H1 (cell line): ENCODE data around the gene QRICH1. TPM values are rescaled to one million over a fixed set of nuclear protein-coding genes. Genes with fewer than 3 reads are reported as not detected.

Experiments used
- CTCF ChIA-PET: fragments of 300-600 bp; sonication (Branson Sonifier 250); formaldehyde crosslinking; loops from one replicate; lab custom pipeline; 2021; ENCODE audit not compliant: partially characterized antibody; lab: Charles Lee
- POLR2A ChIA-PET: fragments of 300-600 bp; sonication (Branson Sonifier 250); formaldehyde crosslinking; loops from one replicate; lab custom pipeline; 2021; ENCODE audit warnings: inconsistent platforms; ENCODE audit not compliant: partially characterized antibody; lab: Charles Lee
- DNase-seq, 2 experiments: peaks; one replicate each; pipeline versions ENCODE4 v3.0.0 to v3.0.0-alpha.2; 2010 to 2022; ENCODE audit warnings: low spot score in 2 of 2, low read depth in 1 of 2, mixed read lengths in 1 of 2
- FAIRE-seq: peaks from 2 replicates; lab custom pipeline; 2011; peaks lifted over from hg19 to GRCh38; lab: Jason Lieb, UNC
- H2AFZ ChIP-seq: 2 replicates; pipeline ENCODE4 v1.8.1; 2012; ENCODE audit warnings: low read length, inconsistent platforms
- H2AK5ac ChIP-seq: 2 replicates; pipeline ENCODE4 v1.6.1; 2013; ENCODE audit warnings: low read depth, low read length
- H2BK120ac ChIP-seq: replicated peaks from 2 replicates; pipeline ENCODE3; 2013; ENCODE audit warnings: low read depth, low read length, inconsistent platforms
- H2BK12ac ChIP-seq: 2 replicates; pipeline ENCODE4 v1.6.1; 2013; ENCODE audit warnings: low read depth, low read length
- H2BK15ac ChIP-seq: 2 replicates; pipeline ENCODE4 v1.6.1; 2013; ENCODE audit warnings: low read length
- H2BK20ac ChIP-seq: 2 replicates; pipeline ENCODE4 v1.6.1; 2013; ENCODE audit warnings: low read length
- H2BK5ac ChIP-seq: 2 replicates; pipeline ENCODE4 v1.6.1; 2013; ENCODE audit warnings: low read depth, low read length
- H3K14ac ChIP-seq: 2 replicates; pipeline ENCODE4 v1.6.1; 2013; ENCODE audit warnings: inconsistent platforms; ENCODE audit not compliant: insufficient read length
- H3K18ac ChIP-seq: 2 replicates; pipeline ENCODE4 v1.6.1; 2013; ENCODE audit warnings: low read length; ENCODE audit errors: extremely low read depth
- H3K23ac ChIP-seq: 2 replicates; pipeline ENCODE4 v1.6.1; 2013; ENCODE audit warnings: inconsistent platforms; ENCODE audit not compliant: insufficient read length
- H3K23me2 ChIP-seq: 2 replicates; pipeline ENCODE4 v1.6.1; 2013; ENCODE audit warnings: low read depth, low read length
- H3K27ac ChIP-seq: 2 replicates; pipeline ENCODE4 v1.6.1; 2011; ENCODE audit warnings: low read depth, low read length, inconsistent platforms
- H3K27me3 ChIP-seq, 4 experiments: replicated peaks in 1 of 4; 1 replicate in 1 of 4; 2 replicates in 3 of 4; pipeline versions ENCODE4 v1.6.1 to v1.8.1; 2011 to 2013; ENCODE audit warnings: low read length in 3 of 4, mild to moderate bottlenecking in 3 of 4, inconsistent platforms in 2 of 4, mixed read lengths in 2 of 4, moderate library complexity in 1 of 4; ENCODE audit not compliant: control insufficient read depth in 3 of 4, insufficient read depth in 3 of 4; ENCODE audit errors: extremely low read depth in 1 of 4
- H3K36me3 ChIP-seq, 4 experiments: 2 replicates each; pipeline versions ENCODE4 v1.6.1 to v1.8.1; 2011 to 2013; ENCODE audit warnings: mild to moderate bottlenecking in 4 of 4, low read length in 3 of 4, moderate library complexity in 2 of 4, control low read depth in 1 of 4, inconsistent platforms in 1 of 4; ENCODE audit not compliant: insufficient read depth in 4 of 4, control insufficient read depth in 2 of 4
- H3K4ac ChIP-seq: replicated peaks from 2 replicates; pipeline ENCODE3; 2013; ENCODE audit warnings: low read length, low read depth, mixed read lengths, inconsistent platforms; ENCODE audit not compliant: insufficient read length
- H3K4me1 ChIP-seq, 4 experiments: replicated peaks in 1 of 4; 1 replicate in 1 of 4; 2 replicates in 3 of 4; pipeline versions ENCODE4 v1.6.1 to v1.8.1; 2011 to 2013; ENCODE audit warnings: low read length in 3 of 4, inconsistent platforms in 2 of 4, mixed read lengths in 1 of 4; ENCODE audit not compliant: insufficient read depth in 4 of 4, control insufficient read depth in 3 of 4
- H3K4me2 ChIP-seq, 2 experiments: 2 replicates each; pipeline versions ENCODE4 v1.6.1 to v1.8.1; 2011 to 2013; ENCODE audit warnings: low read depth in 2 of 2, low read length in 2 of 2, control low read depth in 1 of 2, inconsistent platforms in 1 of 2, mild to moderate bottlenecking in 1 of 2; ENCODE audit not compliant: insufficient read depth in 1 of 2
- H3K4me3 ChIP-seq, 4 experiments: fragments of 200-600, 300-600 bp in 1 of 4; sonication (generic), shearing (Covaris generic), sonication (Bioruptor Twin) in 1 of 4; 2 replicates each; pipeline versions ENCODE4 v1.5.1 to v1.8.1; 2011 to 2016; ENCODE audit warnings: low read length in 4 of 4, low read depth in 3 of 4, control low read depth in 2 of 4, inconsistent platforms in 2 of 4, mild to moderate bottlenecking in 2 of 4, mixed read lengths in 1 of 4, moderate library complexity in 1 of 4; ENCODE audit not compliant: insufficient read depth in 2 of 4; ENCODE audit errors: extremely low read depth in 1 of 4
- H3K56ac ChIP-seq: replicated peaks from 2 replicates; pipeline ENCODE3; 2013; ENCODE audit warnings: low read depth, mild to moderate bottlenecking, mixed read lengths, low read length, inconsistent platforms; ENCODE audit not compliant: insufficient read length
- H3K79me1 ChIP-seq: 2 replicates; pipeline ENCODE4 v1.6.1; 2013; ENCODE audit warnings: low read depth, low read length, control low read depth
- H3K79me2 ChIP-seq, 2 experiments: 2 replicates each; pipeline versions ENCODE4 v1.6.1 to v1.8.1; 2012 to 2013; ENCODE audit warnings: low read length in 2 of 2, mild to moderate bottlenecking in 2 of 2, inconsistent platforms in 1 of 2; ENCODE audit not compliant: insufficient read depth in 2 of 2, control insufficient read depth in 1 of 2
- H3K9ac ChIP-seq, 4 experiments: replicated peaks in 1 of 4; 1 replicate in 1 of 4; 2 replicates in 3 of 4; pipeline versions ENCODE4 v1.6.1 to v1.8.1; 2011 to 2013; ENCODE audit warnings: low read depth in 3 of 4, low read length in 3 of 4, control low read depth in 2 of 4, mild to moderate bottlenecking in 2 of 4, moderate library complexity in 2 of 4, inconsistent platforms in 1 of 4; ENCODE audit errors: extremely low read depth in 1 of 4
- H3K9me3 ChIP-seq, 2 experiments: 2 replicates each; pipeline versions ENCODE4 v1.6.1 to v1.8.1; 2012 to 2013; ENCODE audit warnings: mild to moderate bottlenecking in 2 of 2, moderate library complexity in 2 of 2, control low read depth in 1 of 2, inconsistent platforms in 1 of 2, low read depth in 1 of 2, low read length in 1 of 2, mixed read lengths in 1 of 2; ENCODE audit not compliant: insufficient read depth in 2 of 2
- H4K20me1 ChIP-seq, 2 experiments: replicated peaks in 1 of 2; 2 replicates each; pipeline versions ENCODE3 to v1.8.1; 2011 to 2013; ENCODE audit warnings: inconsistent platforms in 2 of 2, low read length in 2 of 2, mild to moderate bottlenecking in 1 of 2; ENCODE audit not compliant: insufficient read depth in 2 of 2, control insufficient read depth in 1 of 2
- H4K5ac ChIP-seq: 2 replicates; pipeline ENCODE4 v1.6.1; 2013; ENCODE audit warnings: low read length, low read depth, mixed read lengths, inconsistent platforms; ENCODE audit not compliant: insufficient read length
- H4K8ac ChIP-seq: 2 replicates; pipeline ENCODE4 v1.8.0; 2013; ENCODE audit warnings: mild to moderate bottlenecking, moderate library complexity, low read length, inconsistent platforms; ENCODE audit not compliant: insufficient read depth; ENCODE audit errors: extremely low read depth
- H4K91ac ChIP-seq: replicated peaks from 2 replicates; pipeline ENCODE3; 2013; ENCODE audit warnings: low read length, mixed read lengths, inconsistent platforms; ENCODE audit not compliant: insufficient read length
- ASH2L ChIP-seq: fragments of 200-600, 300-600 bp; sonication (generic); IDR thresholded peaks from one replicate; pipeline ENCODE4 v1.7.1; 2017; ENCODE audit warnings: low read length
- BCL11A ChIP-seq, 2 experiments: IDR thresholded peaks; one replicate each; pipeline ENCODE4 v1.6.1; 2011; ENCODE audit warnings: low read depth in 2 of 2, low read length in 2 of 2, mild to moderate bottlenecking in 2 of 2
- CHD1 ChIP-seq: IDR thresholded peaks from 2 replicates; pipeline ENCODE4 v1.6.1; 2012; ENCODE audit warnings: low read depth, low read length, improper control_type of control experiment
- CHD2 ChIP-seq: IDR thresholded peaks from 2 replicates; pipeline ENCODE4 v1.6.1; 2012; ENCODE audit warnings: low read length, improper control_type of control experiment
- CREB1 ChIP-seq: IDR thresholded peaks from 2 replicates; pipeline ENCODE4 v1.6.1; 2012; ENCODE audit warnings: inconsistent platforms
- EGR1 ChIP-seq: IDR thresholded peaks from 2 replicates; pipeline ENCODE4 v1.6.1; 2011; ENCODE audit warnings: low read depth, low read length, borderline replicate concordance
- KDM1A ChIP-seq: fragments of 200-600, 300-600 bp; sonication (generic); IDR thresholded peaks from 2 replicates; pipeline ENCODE4 v1.7.1; 2016; ENCODE audit warnings: mild to moderate bottlenecking, low read length, borderline replicate concordance
- MAFK ChIP-seq: IDR thresholded peaks from 2 replicates; pipeline ENCODE4 v1.6.1; 2012; ENCODE audit warnings: low read depth, mild to moderate bottlenecking, improper control_type of control experiment, low read length
- RFX5 ChIP-seq: IDR thresholded peaks from 2 replicates; pipeline ENCODE4 v1.6.1; 2011; ENCODE audit warnings: low read depth, low read length, improper control_type of control experiment, borderline replicate concordance
- SP1 ChIP-seq: IDR thresholded peaks from 2 replicates; pipeline ENCODE4 v1.6.1; 2011; ENCODE audit warnings: low read depth, low read length
- SP4 ChIP-seq: IDR thresholded peaks from 2 replicates; pipeline ENCODE4 v1.6.1; 2012; ENCODE audit warnings: low read length, inconsistent platforms
- SRF ChIP-seq: IDR thresholded peaks from 2 replicates; pipeline ENCODE4 v1.6.1; 2011; ENCODE audit warnings: mild to moderate bottlenecking, low read depth, low read length, moderate library complexity
- SUZ12 ChIP-seq: fragments of 200-600 bp; sonication (generic); IDR thresholded peaks from 2 replicates; pipeline ENCODE4 v1.6.1; 2012; ENCODE audit warnings: mild to moderate bottlenecking, inconsistent platforms, low read length, moderate library complexity, mixed read lengths
- TCF12 ChIP-seq: IDR thresholded peaks from 2 replicates; pipeline ENCODE4 v1.6.1; 2011; ENCODE audit warnings: low read depth, mild to moderate bottlenecking, low read length
- TEAD4 ChIP-seq: IDR thresholded peaks from 2 replicates; pipeline ENCODE4 v1.6.1; 2012; ENCODE audit warnings: low read depth, low read length, inconsistent platforms, mixed read lengths
- YY1 ChIP-seq: IDR thresholded peaks from 2 replicates; pipeline ENCODE4 v1.6.1; 2011; ENCODE audit warnings: low read depth, mild to moderate bottlenecking, low read length
- WGBS, 2 experiments: shearing (Covaris generic) in 1 of 2; methylation state at CpG; one replicate each; pipeline versions ENCODE4 v1.1.6 to v1.1.7; 2013 to 2015; ENCODE audit warnings: low lambda C conversion rate in 2 of 2, mixed read lengths in 2 of 2, inconsistent platforms in 1 of 2, low coverage in 1 of 2, missing lambda C conversion rate in 1 of 2; ENCODE audit not compliant: insufficient replicate concordance in 2 of 2, insufficient coverage in 1 of 2, insufficient read length in 1 of 2; ENCODE audit errors: extremely low coverage in 1 of 2, missing lambda C conversion rate in 1 of 2; 5-methylcytosine and 5-hydroxymethylcytosine counted together
- polyA plus RNA-seq, 7 experiments: library from polyadenylated mRNA; depleted of rRNA in 3 of 7; stranded (reverse) in 5 of 7; unstranded in 2 of 7; fragments of >200 nt in 5 of 7; fragments of 200-250 nt in 2 of 7; gene quantifications; 1 replicate in 5 of 7; 2 replicates in 1 of 7; 4 replicates in 1 of 7; pipeline versions ENCODE4 v1.2.1 to v1.2.3, GENCODE V29; 2011 to 2013; ENCODE audit warnings: missing spikeins in 2 of 7, mixed read lengths in 2 of 7
- total RNA-seq: library from RNA; stranded (reverse); fragmentation: NEBNext Ultra II Directional; extraction: Animal tissue kit (Norgen Biotek cat#: 25700); gene quantifications from 2 replicates; pipeline ENCODE4 v1.2.1, GENCODE V29; 2021
- TF ChIP-seq, protein P1 (sequence below): IDR thresholded peaks from 2 replicates; pipeline ENCODE4 v1.6.1; 2011; ENCODE audit warnings: low read depth, mild to moderate bottlenecking, low read length; ENCODE audit not compliant: insufficient read depth

QRICH1 gene
- total and polyA plus RNA-seq, 2 of the 8 experiments (the other 6 are each of a cell fraction or from before 2014, with no cell fraction given): 128 to 142 TPM

DNA sequence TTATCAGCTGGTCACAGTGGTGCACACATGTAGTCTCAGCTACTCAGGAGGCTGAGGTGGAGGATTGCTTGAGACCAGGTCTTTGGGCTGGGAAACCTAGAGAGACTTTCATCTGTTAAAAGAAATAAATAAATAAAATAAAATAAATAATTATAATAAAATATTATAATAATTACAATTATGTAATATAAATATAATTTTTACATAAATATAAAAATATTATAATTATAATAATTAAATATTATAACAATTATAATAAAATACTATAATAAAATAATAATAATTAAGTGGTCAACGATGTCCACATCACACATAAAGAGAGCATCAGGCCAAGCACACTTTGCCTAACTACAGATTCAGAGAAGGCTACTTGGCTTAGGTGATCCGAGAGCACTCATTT is 14.6 kb downstream of the QRICH1 start:
- no peak overlapping the region for H2AK5ac ChIP-seq
- peaks cover 2 to 71% of the 10 kb centered on the region in 2 experiments for H3K79me2 ChIP-seq
- H4K8ac ChIP-seq: no peak overlapping the region
- no peak overlapping the region for H3K27ac ChIP-seq
- H2BK5ac ChIP-seq: no peak overlapping the region
- no peak overlapping the region for H3K4me3 ChIP-seq
- H2BK15ac ChIP-seq: no peak overlapping the region
- no peak overlapping the region for H2AFZ ChIP-seq
- no peak overlapping the region for H3K56ac ChIP-seq
- H2BK120ac ChIP-seq: no peak overlapping the region
- no peak overlapping the region for H3K9ac ChIP-seq
- H2BK20ac ChIP-seq: no peak overlapping the region
- CTCF ChIA-PET: no interaction called here
- no peaks in the 10 kb centered on the region for H3K9me3 ChIP-seq
- no peaks in the 10 kb centered on the region for H3K23me2 ChIP-seq
- H3K23ac ChIP-seq: no peak overlapping the region
- H4K91ac ChIP-seq: no peak overlapping the region
- WGBS, 2 experiments: 98% methylated on average over 2 of the region's 2 CpGs; no CpG with 5 or more reads in 1 of the 2 experiments
- no peaks in the 10 kb centered on the region for H3K4me1 ChIP-seq
- peaks cover 8 to 37% (median 25%) of the 10 kb centered on the region in 4 experiments for H3K36me3 ChIP-seq
- POLR2A ChIA-PET: interaction anchor here (0.6 to 1.8 kb wide), 6 partner anchors 11 to 218 kb away, joined by 3 to 8 read pairs (median 4); partner anchors contain the start of genes IMPDH2 and QRICH1
- no peaks in the 10 kb centered on the region for H3K27me3 ChIP-seq
- peaks cover 5% of the 10 kb centered on the region for H3K79me1 ChIP-seq
- H4K5ac ChIP-seq: no peak overlapping the region
- FAIRE-seq (no peak), DNase-seq (no peak)
- H3K18ac ChIP-seq: no peak overlapping the region
- no peak overlapping the region for H3K4ac ChIP-seq
- H3K14ac ChIP-seq: no peak overlapping the region
- H2BK12ac ChIP-seq: no peak overlapping the region
- peaks cover 9 to 12% of the 10 kb centered on the region in 2 experiments for H4K20me1 ChIP-seq
- no peak overlapping the region for H3K4me2 ChIP-seq
- TF ChIP-seq ASH2L (no peak), SUZ12 (no peak), KDM1A (no peak), SRF (no peak), MAFK (no peak), SP1 (no peak), RFX5 (no peak), BCL11A (IDR thresholded peaks at IDR 0.05; ENCODE audit: low read depth in 2 of 2, low read length in 2 of 2) (no peak), CREB1 (no peak), TEAD4 (no peak), EGR1 (no peak), TCF12 (no peak), YY1 (no peak), CHD1 (no peak), CHD2 (no peak), SP4 (no peak)
- TF ChIP-seq, protein P1, sequence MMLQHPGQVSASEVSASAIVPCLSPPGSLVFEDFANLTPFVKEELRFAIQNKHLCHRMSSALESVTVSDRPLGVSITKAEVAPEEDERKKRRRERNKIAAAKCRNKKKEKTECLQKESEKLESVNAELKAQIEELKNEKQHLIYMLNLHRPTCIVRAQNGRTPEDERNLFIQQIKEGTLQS: no peak
